Measurements from ENCODE around the gene NLRP4.

DNA sequence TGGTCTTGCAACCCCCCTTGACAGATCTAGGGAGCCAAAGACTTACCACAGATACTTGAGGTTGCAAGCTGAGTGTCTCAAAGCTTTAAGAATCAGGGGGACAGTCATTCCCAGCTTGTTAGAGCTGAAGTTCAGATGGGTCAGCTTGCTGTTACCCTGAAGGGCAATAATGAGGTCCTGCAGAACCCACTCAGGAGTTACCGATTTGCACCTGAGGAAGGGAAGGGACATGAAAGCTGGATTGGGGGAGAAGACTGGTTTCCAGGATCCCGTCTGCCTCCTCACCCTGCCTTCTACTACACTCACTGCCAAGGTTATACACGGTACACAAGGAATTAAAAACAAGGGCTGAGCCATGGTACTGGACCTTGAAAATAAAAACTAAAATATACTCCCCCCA is 71.4 kb downstream of the NLRP4 start:
- no peak for TF ChIP-seq CREM (IDR thresholded peaks at IDR 0.05; ENCODE audit: low read depth)
- no peak for TF ChIP-seq POLR2A (IDR thresholded peaks at IDR 0.05; ENCODE audit: low read depth, low read length)
- TF ChIP-seq EZH2 (IDR thresholded peaks at IDR 0.05; ENCODE audit: borderline replicate concordance, control insufficient read depth, low read depth, low read length) = no peak

All from GM12878 (cell line).